Bronchial epithelial cell (primary cell): Measurements from ENCODE around the gene EIF4G1. TPM values are rescaled to one million over a fixed set of nuclear protein-coding genes. Genes with fewer than 3 reads are reported as not detected.

Experiments used
- DNase-seq: peaks from one replicate; pipeline ENCODE4 v3.0.0-alpha.2; 2010; ENCODE audit warnings: low read depth
- FAIRE-seq: peaks from 2 replicates; lab custom pipeline; 2011; peaks lifted over from hg19 to GRCh38; lab: Jason Lieb, UNC
- H3K27me3 ChIP-seq: 2 replicates; pipeline ENCODE4 v1.5.1; 2011; ENCODE audit warnings: low read length; ENCODE audit not compliant: control insufficient read depth, insufficient read depth
- H3K36me3 ChIP-seq: 2 replicates; pipeline ENCODE4 v1.5.1; 2011; ENCODE audit warnings: low read length; ENCODE audit not compliant: control insufficient read depth, insufficient read depth
- H3K4me3 ChIP-seq: 2 replicates; pipeline ENCODE4 v1.5.1; 2011; ENCODE audit warnings: mild to moderate bottlenecking, low read depth, low read length, control low read depth
- total RNA-seq: library from RNA; depleted of rRNA; stranded (reverse); fragments of >200 nt; gene quantifications from 2 replicates; pipeline ENCODE4 v1.2.1, GENCODE V29; 2014
- TF ChIP-seq, protein P1 (sequence below): IDR thresholded peaks from 2 replicates; pipeline ENCODE4 v1.5.1; 2011; ENCODE audit warnings: mild to moderate bottlenecking, moderate library complexity, low read length, control low read depth, inconsistent platforms; ENCODE audit not compliant: insufficient read depth, severe bottlenecking

Gene EIF4G1
- total RNA-seq, 1 donor from 2014 or later, result 244 TPM

- peaks cover 19% of the 10 kb centered on the region for H3K36me3 ChIP-seq
- DNase-seq (no peak), FAIRE-seq (no peak)
- no peaks in the 10 kb centered on the region for H3K27me3 ChIP-seq
- no peak overlapping the region for H3K4me3 ChIP-seq
- TF ChIP-seq, protein P1, sequence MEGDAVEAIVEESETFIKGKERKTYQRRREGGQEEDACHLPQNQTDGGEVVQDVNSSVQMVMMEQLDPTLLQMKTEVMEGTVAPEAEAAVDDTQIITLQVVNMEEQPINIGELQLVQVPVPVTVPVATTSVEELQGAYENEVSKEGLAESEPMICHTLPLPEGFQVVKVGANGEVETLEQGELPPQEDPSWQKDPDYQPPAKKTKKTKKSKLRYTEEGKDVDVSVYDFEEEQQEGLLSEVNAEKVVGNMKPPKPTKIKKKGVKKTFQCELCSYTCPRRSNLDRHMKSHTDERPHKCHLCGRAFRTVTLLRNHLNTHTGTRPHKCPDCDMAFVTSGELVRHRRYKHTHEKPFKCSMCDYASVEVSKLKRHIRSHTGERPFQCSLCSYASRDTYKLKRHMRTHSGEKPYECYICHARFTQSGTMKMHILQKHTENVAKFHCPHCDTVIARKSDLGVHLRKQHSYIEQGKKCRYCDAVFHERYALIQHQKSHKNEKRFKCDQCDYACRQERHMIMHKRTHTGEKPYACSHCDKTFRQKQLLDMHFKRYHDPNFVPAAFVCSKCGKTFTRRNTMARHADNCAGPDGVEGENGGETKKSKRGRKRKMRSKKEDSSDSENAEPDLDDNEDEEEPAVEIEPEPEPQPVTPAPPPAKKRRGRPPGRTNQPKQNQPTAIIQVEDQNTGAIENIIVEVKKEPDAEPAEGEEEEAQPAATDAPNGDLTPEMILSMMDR, result no peak
Observed at GRCh38 chr3:184346480-184347190, 32.2 kb downstream of the EIF4G1 start.

- DNase-seq, result no peak
- FAIRE-seq, result no peak
- TF ChIP-seq, protein P1, result no peak
- H3K36me3 ChIP-seq, result peaks cover 16% of the 10 kb centered on the region
- no peak overlapping the region for H3K4me3 ChIP-seq
- no peaks in the 10 kb centered on the region for H3K27me3 ChIP-seq
Observed at GRCh38 chr3:184347321-184348056, 33.1 kb downstream of the EIF4G1 start.

GRCh38 chr3:184348057-184348382 is 33.6 kb downstream of the EIF4G1 start:
- H3K36me3 ChIP-seq, result peaks cover 11% of the 10 kb centered on the region
- TF ChIP-seq, protein P1, result no peak
- no peak for DNase-seq
- no peak overlapping the region for H3K4me3 ChIP-seq
- no peaks in the 10 kb centered on the region for H3K27me3 ChIP-seq
- FAIRE-seq, result no peak

DNA sequence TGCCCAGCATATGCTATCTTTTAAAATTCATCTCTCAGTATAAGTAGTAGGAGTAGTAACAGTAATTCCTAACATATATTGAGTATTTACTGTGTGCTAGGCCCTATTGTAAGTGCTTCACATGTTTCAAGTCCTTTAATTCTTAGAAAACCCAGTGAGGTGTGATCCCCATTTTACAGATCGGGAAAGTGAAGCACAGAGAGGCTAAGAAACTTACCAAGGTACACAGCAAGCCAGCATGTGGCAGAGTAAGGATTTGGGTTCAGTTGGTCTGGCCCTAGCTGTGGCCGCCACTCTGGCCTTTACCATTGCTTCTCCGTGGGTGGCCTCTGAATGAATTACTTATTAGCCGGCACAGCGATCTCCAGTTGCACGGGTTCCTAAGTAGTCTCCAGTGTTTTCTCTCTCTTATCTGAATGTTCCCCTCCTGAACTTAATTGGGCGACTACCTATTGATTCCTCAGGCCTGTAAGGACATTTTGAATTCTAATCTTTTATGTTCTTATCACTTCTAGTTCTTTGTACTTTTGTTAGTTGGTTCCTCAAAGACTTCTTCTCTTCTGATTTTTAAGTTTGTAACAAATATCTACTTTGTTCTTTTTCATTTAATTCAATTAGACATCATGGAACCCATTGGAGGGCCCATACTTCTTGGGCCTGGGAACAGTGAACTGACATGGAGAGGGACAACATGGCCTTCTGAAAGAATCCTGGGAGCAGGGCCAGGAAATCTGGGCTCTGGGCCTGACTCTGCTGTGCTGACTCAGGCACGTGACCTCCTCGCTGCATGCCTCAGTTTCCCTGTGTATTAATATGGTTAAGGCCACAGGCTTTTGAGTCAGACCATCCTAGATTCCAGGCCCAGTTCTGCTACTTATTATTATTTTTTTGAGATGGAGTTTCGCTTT is 35.4 kb downstream of the EIF4G1 start:
- TF ChIP-seq, protein P1, result no peak

GRCh38 chr3:184350618-184351017 is 36.2 kb downstream of the EIF4G1 start:
- TF ChIP-seq, protein P1, result no peak
- FAIRE-seq, result no peak

More for the DNA sequence above, 35.4 kb downstream of the EIF4G1 start:
- Histone ChIP-seq H3K36me3 (peaks cover under 1% of the 10 kb centered on the region), H3K4me3 (no peak overlapping the region), H3K27me3 (no peaks in the 10 kb centered on the region)
- DNase-seq (no peak), FAIRE-seq (no peak)

More at GRCh38 chr3:184350618-184351017, 36.2 kb downstream of the EIF4G1 start:
- no peaks in the 10 kb centered on the region for H3K27me3 ChIP-seq
- no peak overlapping the region for H3K4me3 ChIP-seq
- H3K36me3 ChIP-seq, result peaks cover 2% of the 10 kb centered on the region
- no peak for DNase-seq
